Activated naive CD4-positive, alpha-beta T cell treated with anti-CD3 and anti-CD28 coated beads, Interleukin-2, amount 10 ng/mL, durations not matched to agents 7 days and 5 days (primary cell): ENCODE data around the gene PTCD2.

Experiments
- CTCF ChIA-PET: fragments of 350-600 bp; sonication (Branson Sonifier 250); formaldehyde crosslinking; loops from one replicate; lab custom pipeline; 2021; ENCODE audit warnings: antibody characterized with exemption; lab: Charles Lee
- DNase-seq: peaks from one replicate; pipeline ENCODE4 v3.0.0-alpha.2; 2020
- H3K27ac Mint-ChIP-seq: one replicate; pipeline ENCODE4 v1.8.0; 2021; ENCODE audit warnings: mild to moderate bottlenecking, moderate library complexity, mixed read lengths
- H3K27me3 Mint-ChIP-seq: one replicate; pipeline ENCODE4 v1.8.0; 2021; ENCODE audit warnings: mild to moderate bottlenecking, mixed read lengths
- H3K36me3 Mint-ChIP-seq: one replicate; pipeline ENCODE4 v1.8.0; 2021; ENCODE audit warnings: mixed read lengths
- H3K4me1 Mint-ChIP-seq: one replicate; pipeline ENCODE4 v1.8.0; 2021; ENCODE audit warnings: mixed read lengths
- H3K4me3 Mint-ChIP-seq: one replicate; pipeline ENCODE4 v1.8.0; 2021; ENCODE audit warnings: mild to moderate bottlenecking, moderate library complexity, mixed read lengths
- H3K9me3 Mint-ChIP-seq: one replicate; pipeline ENCODE4 v1.8.0; 2021; ENCODE audit warnings: mixed read lengths

The PTCD2 gene

DNA sequence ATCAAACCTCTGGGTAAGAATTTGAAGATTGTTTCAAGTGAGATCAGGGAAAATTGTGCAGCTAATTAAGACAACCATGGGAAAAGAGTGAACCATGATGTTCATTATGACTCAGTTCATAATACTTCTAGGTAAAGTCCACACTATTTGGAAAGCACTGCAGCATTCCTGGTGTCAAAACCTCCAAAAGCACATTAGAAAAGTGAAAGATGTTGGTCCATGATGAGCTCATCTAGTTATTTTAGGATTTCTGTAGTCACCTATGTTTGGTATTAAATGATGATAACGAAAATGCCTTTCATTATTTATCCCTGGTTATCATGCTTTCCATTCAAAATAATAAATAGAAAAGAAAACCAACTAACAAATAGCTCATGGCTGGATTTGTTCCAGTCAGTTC lies 49.1 kb downstream of the PTCD2 start:
- Mint-ChIP-seq H3K4me3 (no peak overlapping the region), H3K4me1 (no peaks in the 10 kb centered on the region), H3K27ac (no peak overlapping the region), H3K36me3 (peaks cover 1% of the 10 kb centered on the region), H3K9me3 (no peaks in the 10 kb centered on the region), H3K27me3 (no peaks in the 10 kb centered on the region)
- CTCF ChIA-PET = no interaction called here
- DNase-seq = no peak

DNA sequence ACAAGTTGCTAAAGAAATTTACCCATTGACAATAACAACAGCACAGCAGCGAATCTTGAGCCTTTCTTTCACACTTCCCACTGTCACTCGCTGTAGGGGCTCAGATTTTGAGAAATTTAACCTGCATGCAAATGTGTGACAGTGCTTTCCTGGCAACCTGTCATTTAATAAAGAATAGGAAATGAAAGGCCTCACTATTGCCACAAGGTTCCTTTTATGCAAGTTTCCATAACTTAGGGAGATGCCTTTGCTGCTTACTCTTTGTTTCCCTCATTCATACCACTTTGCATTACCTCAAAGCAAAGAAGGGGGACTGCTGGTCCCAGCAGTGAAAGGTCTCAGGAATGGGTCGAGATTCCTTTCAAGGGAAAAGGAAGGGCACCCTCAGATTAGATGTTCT lies 49.5 kb downstream of the PTCD2 start:
- CTCF ChIA-PET = no interaction called here
- Mint-ChIP-seq H3K4me1 (no peaks in the 10 kb centered on the region), H3K9me3 (no peaks in the 10 kb centered on the region), H3K4me3 (no peak overlapping the region), H3K27me3 (no peaks in the 10 kb centered on the region), H3K27ac (no peak overlapping the region), H3K36me3 (no peaks in the 10 kb centered on the region)
- DNase-seq = no peak

DNA sequence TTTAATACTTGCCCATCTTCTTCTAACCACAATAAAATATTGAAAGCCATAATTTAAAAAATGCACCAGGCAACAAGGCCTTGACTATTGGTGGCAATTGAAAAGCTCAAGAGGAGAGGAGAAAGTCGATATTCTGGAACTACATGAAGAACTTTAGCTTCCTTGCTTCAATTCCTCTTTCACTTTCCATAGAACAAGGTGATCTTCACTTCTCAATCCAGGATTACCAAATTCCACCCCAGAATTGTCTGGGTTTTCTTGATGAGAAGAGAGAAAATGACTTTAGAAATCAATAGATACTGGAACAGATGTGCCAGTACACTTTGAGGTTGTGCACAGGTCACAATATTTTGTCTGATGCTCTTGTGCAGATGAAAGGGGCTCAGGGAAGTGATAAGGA lies 52.2 kb downstream of the PTCD2 start:
- H3K36me3 Mint-ChIP-seq = no peaks in the 10 kb centered on the region
- no peak for DNase-seq
- H3K27ac Mint-ChIP-seq = no peak overlapping the region
- CTCF ChIA-PET = interaction anchor here (1.7 kb wide), 1 partner anchor 152 kb away, joined by 4 read pairs; no protein-coding TSS in a partner anchor
- H3K9me3 Mint-ChIP-seq = no peaks in the 10 kb centered on the region
- peaks cover 4% of the 10 kb centered on the region for H3K27me3 Mint-ChIP-seq
- H3K4me1 Mint-ChIP-seq = no peaks in the 10 kb centered on the region
- no peak overlapping the region for H3K4me3 Mint-ChIP-seq

DNA sequence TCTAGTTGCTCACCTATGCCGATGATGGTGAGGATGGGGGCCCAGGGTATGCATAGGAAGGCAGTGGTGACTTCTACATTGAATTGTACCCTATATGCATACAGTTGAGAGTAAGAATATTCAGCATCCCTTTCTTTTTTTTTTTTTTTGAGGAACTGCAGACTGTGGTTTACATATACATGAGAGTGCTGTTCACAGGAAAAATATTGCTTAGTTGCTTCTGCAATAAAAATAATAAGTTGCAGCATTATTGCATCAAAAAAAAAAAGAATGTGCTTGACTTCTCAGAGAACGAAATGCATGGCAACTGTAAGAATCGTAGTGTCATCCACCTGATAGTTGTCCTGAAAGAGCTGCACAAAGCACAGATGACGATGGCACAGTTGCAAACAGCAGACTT lies 52.8 kb downstream of the PTCD2 start:
- no peak for DNase-seq
- H3K27me3 Mint-ChIP-seq = peaks cover 5% of the 10 kb centered on the region
- CTCF ChIA-PET = no interaction called here
- H3K36me3 Mint-ChIP-seq = no peaks in the 10 kb centered on the region
- no peak overlapping the region for H3K27ac Mint-ChIP-seq
- no peak overlapping the region for H3K4me3 Mint-ChIP-seq
- no peaks in the 10 kb centered on the region for H3K9me3 Mint-ChIP-seq
- H3K4me1 Mint-ChIP-seq = no peaks in the 10 kb centered on the region

DNA sequence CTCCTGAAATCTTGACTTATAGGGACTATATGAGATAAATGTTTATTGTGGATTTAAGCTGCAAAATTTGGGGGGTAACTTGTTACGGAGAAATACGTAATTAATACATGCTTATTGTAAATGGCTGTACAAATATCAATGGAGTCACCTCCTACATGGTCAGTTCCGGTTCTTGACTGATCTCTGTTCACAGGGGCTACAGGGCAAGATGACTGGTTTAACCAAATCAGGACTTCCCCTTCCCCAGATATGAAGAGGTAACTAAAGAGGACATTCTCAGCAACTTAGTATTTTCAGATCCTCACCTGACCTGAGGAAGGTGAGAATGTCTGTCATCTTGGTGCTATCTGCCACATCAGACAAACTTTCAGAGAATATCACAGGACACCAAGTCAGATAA lies 54.7 kb downstream of the PTCD2 start:
- no peak for DNase-seq
- Mint-ChIP-seq H3K36me3 (no peaks in the 10 kb centered on the region), H3K4me1 (no peaks in the 10 kb centered on the region), H3K9me3 (no peaks in the 10 kb centered on the region), H3K27me3 (peaks cover 7% of the 10 kb centered on the region), H3K4me3 (no peak overlapping the region), H3K27ac (no peak overlapping the region)
- CTCF ChIA-PET = no interaction called here

DNA sequence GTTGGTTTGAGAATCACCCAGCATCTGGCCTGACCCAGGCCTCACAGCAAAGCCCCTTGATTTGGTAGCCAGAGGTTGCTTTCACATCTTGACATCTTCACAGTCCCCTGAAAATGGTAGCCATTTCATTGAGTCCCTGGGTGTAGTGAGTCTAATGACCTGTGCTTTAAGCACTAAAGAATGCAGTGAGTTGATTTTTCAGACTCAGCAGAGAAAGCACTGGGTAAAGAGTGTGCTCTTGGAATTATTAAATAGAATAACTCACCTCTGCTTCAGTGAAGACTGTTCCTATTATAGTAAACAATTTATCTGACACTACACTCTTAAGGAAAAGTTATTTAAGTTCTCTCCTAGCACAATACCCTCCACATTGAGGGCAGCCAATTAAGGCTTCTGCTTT lies 56.2 kb downstream of the PTCD2 start:
- Mint-ChIP-seq H3K36me3 (no peaks in the 10 kb centered on the region), H3K9me3 (no peaks in the 10 kb centered on the region), H3K4me3 (no peak overlapping the region), H3K4me1 (no peaks in the 10 kb centered on the region), H3K27ac (no peak overlapping the region), H3K27me3 (peaks cover 7% of the 10 kb centered on the region)
- DNase-seq = no peak
- CTCF ChIA-PET = no interaction called here

DNA sequence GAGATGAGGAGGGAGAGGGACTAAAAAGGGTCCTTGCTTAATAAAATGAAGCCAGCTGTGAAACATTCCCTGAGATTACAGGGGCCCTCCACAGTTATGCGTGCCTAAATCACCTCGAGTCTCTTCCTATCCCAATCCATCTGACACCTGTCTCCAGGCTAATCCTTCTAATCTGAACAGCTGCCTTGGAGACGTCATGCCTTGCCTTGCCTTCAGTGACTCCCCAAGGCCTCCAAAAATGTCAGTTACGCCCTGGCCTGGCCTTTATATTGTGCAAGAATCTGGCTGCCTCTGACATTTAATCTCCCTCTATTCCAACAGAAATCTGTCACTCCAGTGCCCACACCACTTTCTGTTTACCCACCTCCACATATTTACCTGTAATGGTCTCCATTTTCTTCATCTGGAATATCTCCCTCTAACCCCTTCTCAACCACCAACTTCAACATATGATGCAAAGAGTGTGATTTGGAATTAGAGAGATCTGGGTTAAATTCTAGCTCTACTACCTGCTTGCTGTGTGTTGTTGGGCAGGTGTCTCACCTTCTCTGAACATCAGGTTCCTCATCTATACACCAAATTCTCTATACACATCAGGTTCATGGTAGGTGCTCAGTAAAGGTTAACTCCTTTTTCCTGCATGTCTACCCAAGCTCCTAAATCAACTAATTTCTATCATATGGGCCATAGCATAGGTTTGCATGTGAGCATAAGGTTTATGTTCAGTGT lies 57.9 kb downstream of the PTCD2 start:
- Mint-ChIP-seq H3K4me3 (no peak overlapping the region), H3K36me3 (no peaks in the 10 kb centered on the region), H3K4me1 (no peaks in the 10 kb centered on the region), H3K27me3 (peaks cover 7% of the 10 kb centered on the region), H3K9me3 (no peaks in the 10 kb centered on the region), H3K27ac (no peak overlapping the region)
- CTCF ChIA-PET = interaction anchor here (1.2 kb wide), 1 partner anchor 10 kb away, joined by 3 read pairs; no protein-coding TSS in a partner anchor
- no peak for DNase-seq

DNA sequence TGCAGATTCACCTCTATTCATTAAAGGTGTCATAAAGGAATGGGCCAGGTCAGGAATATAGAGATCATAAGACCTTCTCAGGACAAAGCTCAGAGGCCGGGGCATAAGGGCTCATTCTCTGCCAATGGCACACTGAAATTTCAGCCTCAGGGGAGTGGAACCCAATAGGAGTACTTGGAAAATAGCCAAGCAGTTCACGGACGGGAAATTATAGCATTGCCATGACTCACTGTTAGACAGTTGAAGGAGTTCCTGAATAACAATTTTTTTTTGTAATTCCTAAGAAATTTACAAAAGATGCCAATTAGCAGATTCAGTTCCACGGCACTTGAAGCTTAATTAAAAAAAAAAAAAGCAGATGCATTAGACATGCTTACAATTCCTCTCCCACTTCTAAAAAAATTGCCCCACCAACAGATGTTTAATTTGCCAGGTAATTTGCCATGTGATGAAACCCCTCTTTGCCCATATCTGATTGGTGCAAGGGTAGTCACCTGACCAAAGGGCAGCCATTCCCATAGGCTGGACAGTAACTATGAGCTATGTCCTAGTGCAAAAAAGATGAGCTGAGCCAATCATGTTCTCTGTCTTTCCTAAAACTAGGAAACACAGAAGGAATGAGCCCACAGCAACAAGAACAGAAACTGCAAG lies 58.6 kb downstream of the PTCD2 start:
- no peak for DNase-seq
- Mint-ChIP-seq H3K9me3 (no peaks in the 10 kb centered on the region), H3K27me3 (peaks cover 7% of the 10 kb centered on the region), H3K4me3 (no peak overlapping the region), H3K27ac (no peak overlapping the region), H3K36me3 (no peaks in the 10 kb centered on the region), H3K4me1 (no peaks in the 10 kb centered on the region)
- CTCF ChIA-PET = interaction anchor here (1.2 kb wide), 1 partner anchor 11 kb away, joined by 3 read pairs; no protein-coding TSS in a partner anchor

DNA sequence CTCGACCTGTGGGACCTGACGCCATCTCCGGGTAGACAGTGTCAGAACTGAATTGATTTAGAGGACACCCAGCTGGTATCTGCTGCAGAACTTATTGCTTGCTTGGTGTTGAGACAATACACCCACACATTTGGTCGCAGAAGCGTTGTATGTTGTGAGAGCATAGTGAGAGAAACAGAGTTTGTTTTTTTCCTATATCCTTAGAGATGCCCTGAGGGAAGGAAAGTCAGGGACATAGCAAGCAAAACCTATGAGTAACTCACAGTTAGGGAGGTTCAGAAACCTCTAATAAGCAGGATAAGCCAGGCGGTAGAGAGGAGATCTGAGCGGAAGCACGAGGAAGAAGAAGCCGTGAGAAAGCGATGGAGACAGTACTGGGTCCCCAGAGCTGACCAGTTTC lies 59.8 kb downstream of the PTCD2 start:
- Mint-ChIP-seq H3K27me3 (peaks cover 13% of the 10 kb centered on the region), H3K27ac (no peak overlapping the region), H3K36me3 (no peaks in the 10 kb centered on the region), H3K4me1 (no peaks in the 10 kb centered on the region), H3K9me3 (no peaks in the 10 kb centered on the region), H3K4me3 (no peak overlapping the region)
- CTCF ChIA-PET = no interaction called here
- DNase-seq = no peak

DNA sequence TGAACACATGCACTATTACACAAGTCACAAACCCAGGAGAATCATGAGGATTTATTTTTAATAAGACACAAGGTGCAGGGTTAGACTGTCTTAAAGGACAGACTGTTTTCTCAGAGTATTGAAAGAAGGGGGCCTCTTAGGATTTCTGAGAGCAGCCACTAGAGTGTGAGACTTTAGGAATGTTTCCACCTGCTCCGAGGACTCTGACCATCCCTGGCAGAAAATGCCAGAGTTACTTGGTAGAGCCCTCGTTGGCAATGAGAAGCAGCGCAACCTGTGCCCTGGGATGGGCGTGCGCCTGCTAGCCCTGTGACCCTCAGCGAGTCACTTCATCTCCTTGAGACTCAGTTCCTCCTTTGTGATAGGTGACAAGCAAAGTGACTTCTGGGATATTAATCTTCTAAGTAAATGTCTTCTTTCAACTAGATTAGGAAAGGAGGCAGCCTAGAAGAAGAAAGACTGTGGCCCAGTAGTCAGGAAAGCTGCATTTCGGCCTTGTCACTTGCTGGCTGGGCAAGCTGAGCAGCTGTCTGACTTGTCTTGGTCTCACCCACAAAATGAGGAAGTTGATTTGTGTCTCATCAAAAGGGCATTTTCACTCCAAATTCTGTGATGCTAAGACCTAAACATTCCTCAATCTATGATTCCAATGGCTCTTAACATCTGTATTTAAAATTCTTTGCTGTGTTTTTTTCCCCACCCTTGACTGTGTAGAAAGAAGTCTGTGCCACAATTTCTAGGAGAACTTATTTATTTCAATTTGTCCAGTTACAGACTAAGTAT lies 60.5 kb downstream of the PTCD2 start:
- CTCF ChIA-PET = no interaction called here
- no peak for DNase-seq
- Mint-ChIP-seq H3K36me3 (no peaks in the 10 kb centered on the region), H3K4me1 (no peaks in the 10 kb centered on the region), H3K9me3 (no peaks in the 10 kb centered on the region), H3K27ac (no peak overlapping the region), H3K27me3 (peaks cover 13% of the 10 kb centered on the region), H3K4me3 (no peak overlapping the region)

DNA sequence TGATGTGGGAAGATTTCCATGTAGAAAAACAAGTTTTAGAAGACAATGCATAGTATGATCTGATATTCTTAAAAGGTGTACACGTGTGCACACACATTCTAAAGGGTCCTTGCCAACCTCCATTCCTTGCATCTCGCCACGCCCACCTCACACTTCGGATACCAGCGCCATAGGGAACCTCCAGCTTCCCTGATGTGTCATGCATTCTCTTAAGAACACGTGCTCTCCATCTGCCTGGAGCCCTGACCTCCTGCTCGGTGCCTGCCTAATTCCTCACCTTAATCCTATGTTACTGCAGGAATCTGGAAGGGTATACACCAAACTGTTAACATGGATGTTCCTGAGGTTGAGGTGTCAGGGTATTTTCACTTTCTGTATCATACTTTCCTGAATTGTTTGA lies 63.1 kb downstream of the PTCD2 start:
- peaks cover 6% of the 10 kb centered on the region for H3K27me3 Mint-ChIP-seq
- H3K4me3 Mint-ChIP-seq = no peak overlapping the region
- no peak for DNase-seq
- H3K27ac Mint-ChIP-seq = no peak overlapping the region
- H3K9me3 Mint-ChIP-seq = no peaks in the 10 kb centered on the region
- H3K4me1 Mint-ChIP-seq = no peaks in the 10 kb centered on the region
- H3K36me3 Mint-ChIP-seq = no peaks in the 10 kb centered on the region
- CTCF ChIA-PET = no interaction called here

DNA sequence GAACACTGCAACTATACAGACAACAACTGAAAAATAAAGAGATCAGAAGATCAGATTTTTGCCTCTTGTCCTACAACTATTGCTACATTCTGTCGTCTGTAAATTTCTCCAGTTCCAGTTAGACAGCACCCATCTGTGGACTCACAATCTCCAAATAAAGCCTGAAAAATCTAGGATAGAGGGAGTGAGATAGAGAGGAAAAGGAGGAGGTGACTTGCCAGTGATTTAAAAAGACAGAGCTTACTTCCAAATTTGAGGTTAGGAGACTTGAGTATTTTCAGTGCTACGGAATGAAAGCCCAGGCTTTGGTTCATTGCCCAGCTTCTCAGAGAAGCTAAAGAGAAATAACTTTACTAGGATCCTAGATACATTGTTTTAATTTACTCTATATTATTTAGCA lies 63.6 kb downstream of the PTCD2 start:
- DNase-seq = no peak
- CTCF ChIA-PET = no interaction called here
- H3K9me3 Mint-ChIP-seq = no peaks in the 10 kb centered on the region
- H3K27me3 Mint-ChIP-seq = peaks cover 9% of the 10 kb centered on the region
- H3K36me3 Mint-ChIP-seq = no peaks in the 10 kb centered on the region
- no peak overlapping the region for H3K27ac Mint-ChIP-seq
- H3K4me3 Mint-ChIP-seq = no peak overlapping the region
- H3K4me1 Mint-ChIP-seq = no peaks in the 10 kb centered on the region

DNA sequence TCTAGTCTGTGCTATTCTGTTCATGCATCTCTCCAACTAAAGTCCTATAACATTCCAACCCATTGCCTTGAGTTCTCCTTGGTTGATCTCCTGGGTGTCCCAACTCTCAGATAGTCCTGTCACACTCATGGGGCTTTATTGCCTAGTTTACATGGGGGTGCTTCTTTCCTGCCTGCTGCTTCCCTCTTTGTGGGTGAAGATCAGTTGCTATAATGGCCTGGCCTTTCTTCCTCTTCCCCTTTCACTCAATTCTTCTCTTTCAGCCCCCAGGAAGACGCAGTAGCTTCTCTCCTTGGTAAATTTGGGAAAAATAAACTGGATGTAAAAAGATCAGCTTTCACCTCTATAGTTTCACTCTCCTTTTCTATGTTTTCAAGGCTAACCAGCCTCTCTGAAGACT lies 66.5 kb downstream of the PTCD2 start:
- peaks cover 14% of the 10 kb centered on the region for H3K27me3 Mint-ChIP-seq
- no peaks in the 10 kb centered on the region for H3K9me3 Mint-ChIP-seq

DNA sequence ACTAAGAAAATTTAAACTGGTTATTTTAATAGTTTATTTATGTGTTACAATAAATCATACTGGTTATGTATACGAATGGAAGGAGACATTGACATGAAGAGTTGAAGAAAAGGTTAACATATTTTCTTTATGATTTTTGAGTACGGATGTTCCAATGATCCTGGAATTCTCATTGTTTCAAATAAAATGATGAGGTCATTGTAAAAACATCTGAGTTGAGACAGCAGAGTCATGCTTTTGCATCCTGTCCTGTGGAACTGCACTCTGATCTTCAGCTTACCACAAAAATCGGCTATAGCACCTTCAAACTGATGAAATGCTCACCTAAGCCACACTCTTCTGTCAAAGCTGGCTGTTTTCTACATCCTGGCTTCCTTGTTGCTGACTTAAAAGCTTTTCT lies 67.8 kb downstream of the PTCD2 start:
- Mint-ChIP-seq H3K36me3 (no peaks in the 10 kb centered on the region), H3K4me1 (no peaks in the 10 kb centered on the region), H3K4me3 (no peak overlapping the region), H3K9me3 (no peaks in the 10 kb centered on the region), H3K27me3 (peaks cover 14% of the 10 kb centered on the region), H3K27ac (no peak overlapping the region)
- DNase-seq = no peak
- CTCF ChIA-PET = no interaction called here

More for the DNA sequence above, 66.5 kb downstream of the PTCD2 start:
- Mint-ChIP-seq H3K27ac (no peak overlapping the region), H3K4me1 (no peaks in the 10 kb centered on the region), H3K36me3 (no peaks in the 10 kb centered on the region), H3K4me3 (no peak overlapping the region)
- DNase-seq = no peak
- CTCF ChIA-PET = no interaction called here
